CD14-positive monocyte (primary cell): ENCODE measurements around the gene WNT3. TPM values are rescaled to one million over a fixed set of nuclear protein-coding genes. Genes with fewer than 3 reads are reported as not detected.

Source experiments
- DNase-seq, 3 donors: peaks; one replicate each; pipeline ENCODE4 v3.0.0-alpha.2; 2011 to 2022
- H2AFZ ChIP-seq: 2 replicates; pipeline ENCODE4 v1.6.0; 2012; ENCODE audit warnings: mild to moderate bottlenecking, low read depth, low read length, inconsistent platforms; ENCODE audit not compliant: insufficient read depth, poor library complexity, severe bottlenecking
- H3K27ac ChIP-seq, 2 donors: 1 replicate in 1 of 2; 2 replicates in 1 of 2; pipeline ENCODE4 v1.5.1; 2012 to 2013; ENCODE audit warnings: low read length in 2 of 2, control low read depth in 1 of 2, inconsistent platforms in 1 of 2, low read depth in 1 of 2, mild to moderate bottlenecking in 1 of 2
- H3K27me3 ChIP-seq, 2 donors: one replicate each; pipeline versions ENCODE4 v1.6.0 to v1.6.1; 2011 to 2013; ENCODE audit warnings: low read length in 2 of 2; ENCODE audit not compliant: control insufficient read depth in 2 of 2, insufficient read depth in 2 of 2
- H3K36me3 ChIP-seq, 2 donors: replicated peaks in 1 of 2; 1 replicate in 1 of 2; 2 replicates in 1 of 2; pipeline versions ENCODE4 v1.5.1 to v1.6.1; 2012 to 2013; ENCODE audit warnings: low read length in 2 of 2, control low read depth in 1 of 2, inconsistent platforms in 1 of 2, mild to moderate bottlenecking in 1 of 2; ENCODE audit not compliant: insufficient read depth in 2 of 2, control insufficient read depth in 1 of 2
- H3K4me1 ChIP-seq, 2 donors: 1 replicate in 1 of 2; 2 replicates in 1 of 2; pipeline versions ENCODE4 v1.5.1 to v1.6.1; 2012 to 2013; ENCODE audit warnings: low read length in 2 of 2, control low read depth in 1 of 2, inconsistent platforms in 1 of 2, mild to moderate bottlenecking in 1 of 2, moderate library complexity in 1 of 2; ENCODE audit not compliant: insufficient read depth in 2 of 2, control insufficient read depth in 1 of 2
- H3K4me2 ChIP-seq: replicated peaks from 2 replicates; pipeline ENCODE3; 2012; ENCODE audit warnings: low read length, moderate library complexity, mild to moderate bottlenecking; ENCODE audit not compliant: poor library complexity, severe bottlenecking; ENCODE audit errors: extremely low read depth
- H3K4me3 ChIP-seq, 3 experiments: fragments of 200-600 bp in 1 of 3; sonication (generic) in 1 of 3; replicated peaks in 1 of 3; 1 replicate in 2 of 3; 2 replicates in 1 of 3; pipeline ENCODE4 v1.5.1; 2011 to 2013; ENCODE audit warnings: low read length in 3 of 3, mild to moderate bottlenecking in 3 of 3, control low read depth in 2 of 3, low read depth in 2 of 3, inconsistent platforms in 1 of 3, moderate library complexity in 1 of 3
- H3K79me2 ChIP-seq: 2 replicates; pipeline ENCODE4 v1.6.0; 2012; ENCODE audit warnings: mild to moderate bottlenecking, control low read depth, inconsistent platforms, low read length, moderate library complexity; ENCODE audit not compliant: insufficient read depth
- H3K9ac ChIP-seq: 2 replicates; pipeline ENCODE4 v1.6.0; 2017; ENCODE audit warnings: low read length, mild to moderate bottlenecking; ENCODE audit not compliant: insufficient read depth, poor library complexity, severe bottlenecking
- H3K9me3 ChIP-seq, 2 donors: replicated peaks in 1 of 2; 1 replicate in 1 of 2; 2 replicates in 1 of 2; pipeline versions ENCODE4 v1.5.1 to v1.6.1; 2012 to 2013; ENCODE audit warnings: low read length in 2 of 2, control low read depth in 1 of 2; ENCODE audit not compliant: control insufficient read depth in 1 of 2, insufficient read depth in 1 of 2
- H4K20me1 ChIP-seq: 2 replicates; pipeline ENCODE4 v1.6.0; 2012; ENCODE audit warnings: mild to moderate bottlenecking, low read length, control low read depth, moderate library complexity; ENCODE audit not compliant: insufficient read depth
- H3K27ac Mint-ChIP-seq, 7 donors: one replicate each; pipeline ENCODE4 v1.8.0; 2020; ENCODE audit warnings: mild to moderate bottlenecking in 7 of 7, mixed read lengths in 7 of 7, moderate library complexity in 6 of 7, inconsistent platforms in 2 of 7
- H3K27me3 Mint-ChIP-seq, 3 donors: one replicate each; pipeline ENCODE4 v1.8.0; 2021 to 2022; ENCODE audit warnings: low read depth in 3 of 3, mild to moderate bottlenecking in 3 of 3, mixed read lengths in 3 of 3, moderate library complexity in 3 of 3, inconsistent platforms in 1 of 3
- H3K36me3 Mint-ChIP-seq, 2 donors: one replicate each; pipeline ENCODE4 v1.8.0; 2020; ENCODE audit warnings: mixed read lengths in 2 of 2, inconsistent platforms in 1 of 2, mild to moderate bottlenecking in 1 of 2
- H3K4me1 Mint-ChIP-seq: one replicate; pipeline ENCODE4 v1.8.0; 2020; ENCODE audit warnings: mild to moderate bottlenecking, mixed read lengths
- H3K4me3 Mint-ChIP-seq, 2 donors: one replicate each; pipeline ENCODE4 v1.8.0; 2020; ENCODE audit warnings: mild to moderate bottlenecking in 2 of 2, mixed read lengths in 2 of 2, moderate library complexity in 1 of 2
- H3K9me3 Mint-ChIP-seq, 7 donors: one replicate each; pipeline ENCODE4 v1.8.0; 2020 to 2022; ENCODE audit warnings: mixed read lengths in 7 of 7, mild to moderate bottlenecking in 6 of 7, moderate library complexity in 6 of 7, inconsistent platforms in 2 of 7
- WGBS: methylation state at CpG from one replicate; pipeline ENCODE4 v1.1.5; 2013; ENCODE audit warnings: missing lambda C conversion rate; ENCODE audit not compliant: insufficient coverage; 5-methylcytosine and 5-hydroxymethylcytosine counted together
- intact Hi-C, 2 donors: fragments of 100-400 bp; cut with micrococcal nuclease; formaldehyde crosslinking; loops; one replicate each; pipeline versions ENCODE4 v1.15.0 to v1.15.1; 2023
- polyA plus RNA-seq, 3 donors: library from polyadenylated mRNA; depleted of rRNA in 1 of 3; unstranded in 2 of 3; stranded (reverse) in 1 of 3; fragments of 300-500 nt in 2 of 3; fragments of >200 nt in 1 of 3; fragmentation: Illumina TruSeq in 2 of 3; gene quantifications; 1 replicate in 2 of 3; 2 replicates in 1 of 3; pipeline ENCODE4 v1.2.3, GENCODE V29; 2012 to 2021
- TF ChIP-seq, protein P1 (sequence below): fragments of 200-600 bp; IDR thresholded peaks from one replicate; pipeline ENCODE4 v1.8.0; 2022; ENCODE audit warnings: antibody characterized with exemption, mild to moderate bottlenecking

WNT3 gene
- polyA plus RNA-seq, 3 donors, result 0.01 TPM; not detected in 2

DNA sequence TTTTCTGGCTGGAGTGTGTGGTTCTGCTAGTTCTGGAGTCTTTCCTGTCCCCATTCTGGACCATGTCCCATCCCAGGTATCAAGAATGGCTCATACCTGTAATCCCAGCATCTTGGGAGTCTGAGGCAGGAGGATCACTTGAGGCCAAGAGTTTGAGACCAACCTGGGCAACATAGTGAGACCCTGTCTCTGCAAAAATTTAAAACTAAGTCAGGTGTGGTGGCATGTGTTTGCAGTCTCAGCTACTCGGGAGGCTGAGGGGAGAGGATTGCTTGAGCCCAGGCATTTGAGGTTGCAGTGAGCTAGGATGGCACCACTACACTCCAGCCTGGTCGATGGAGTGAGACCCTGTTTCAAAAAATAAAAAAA, 15.3 kb upstream of the WNT3 start:
- Histone ChIP-seq H3K79me2 (no peaks in the 10 kb centered on the region), H3K9me3 (no peaks in the 10 kb centered on the region), H3K4me1 (no peaks in the 10 kb centered on the region), H3K36me3 (no peaks in the 10 kb centered on the region), H2AFZ (no peak overlapping the region), H4K20me1 (no peaks in the 10 kb centered on the region), H3K9ac (no peak overlapping the region), H3K4me2 (no peak overlapping the region), H3K27ac (no peak overlapping the region), H3K4me3 (no peak overlapping the region), H3K27me3 (no peaks in the 10 kb centered on the region)
- Mint-ChIP-seq H3K9me3 (no peaks in the 10 kb centered on the region), H3K27me3 (peaks cover 9 to 23% (median 20%) of the 10 kb centered on the region in 3 donors), H3K27ac (peak overlapping the region in 1 of 7 donors; percentile 64), H3K4me3 (no peak overlapping the region), H3K36me3 (no peaks in the 10 kb centered on the region), H3K4me1 (peaks cover 3% of the 10 kb centered on the region)
- no peak for DNase-seq
- TF ChIP-seq, protein P1, sequence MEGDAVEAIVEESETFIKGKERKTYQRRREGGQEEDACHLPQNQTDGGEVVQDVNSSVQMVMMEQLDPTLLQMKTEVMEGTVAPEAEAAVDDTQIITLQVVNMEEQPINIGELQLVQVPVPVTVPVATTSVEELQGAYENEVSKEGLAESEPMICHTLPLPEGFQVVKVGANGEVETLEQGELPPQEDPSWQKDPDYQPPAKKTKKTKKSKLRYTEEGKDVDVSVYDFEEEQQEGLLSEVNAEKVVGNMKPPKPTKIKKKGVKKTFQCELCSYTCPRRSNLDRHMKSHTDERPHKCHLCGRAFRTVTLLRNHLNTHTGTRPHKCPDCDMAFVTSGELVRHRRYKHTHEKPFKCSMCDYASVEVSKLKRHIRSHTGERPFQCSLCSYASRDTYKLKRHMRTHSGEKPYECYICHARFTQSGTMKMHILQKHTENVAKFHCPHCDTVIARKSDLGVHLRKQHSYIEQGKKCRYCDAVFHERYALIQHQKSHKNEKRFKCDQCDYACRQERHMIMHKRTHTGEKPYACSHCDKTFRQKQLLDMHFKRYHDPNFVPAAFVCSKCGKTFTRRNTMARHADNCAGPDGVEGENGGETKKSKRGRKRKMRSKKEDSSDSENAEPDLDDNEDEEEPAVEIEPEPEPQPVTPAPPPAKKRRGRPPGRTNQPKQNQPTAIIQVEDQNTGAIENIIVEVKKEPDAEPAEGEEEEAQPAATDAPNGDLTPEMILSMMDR, result no peak
- 86% methylated on average over 2 of the region's 2 CpGs for WGBS
- intact Hi-C loops, result no loop called here

DNA sequence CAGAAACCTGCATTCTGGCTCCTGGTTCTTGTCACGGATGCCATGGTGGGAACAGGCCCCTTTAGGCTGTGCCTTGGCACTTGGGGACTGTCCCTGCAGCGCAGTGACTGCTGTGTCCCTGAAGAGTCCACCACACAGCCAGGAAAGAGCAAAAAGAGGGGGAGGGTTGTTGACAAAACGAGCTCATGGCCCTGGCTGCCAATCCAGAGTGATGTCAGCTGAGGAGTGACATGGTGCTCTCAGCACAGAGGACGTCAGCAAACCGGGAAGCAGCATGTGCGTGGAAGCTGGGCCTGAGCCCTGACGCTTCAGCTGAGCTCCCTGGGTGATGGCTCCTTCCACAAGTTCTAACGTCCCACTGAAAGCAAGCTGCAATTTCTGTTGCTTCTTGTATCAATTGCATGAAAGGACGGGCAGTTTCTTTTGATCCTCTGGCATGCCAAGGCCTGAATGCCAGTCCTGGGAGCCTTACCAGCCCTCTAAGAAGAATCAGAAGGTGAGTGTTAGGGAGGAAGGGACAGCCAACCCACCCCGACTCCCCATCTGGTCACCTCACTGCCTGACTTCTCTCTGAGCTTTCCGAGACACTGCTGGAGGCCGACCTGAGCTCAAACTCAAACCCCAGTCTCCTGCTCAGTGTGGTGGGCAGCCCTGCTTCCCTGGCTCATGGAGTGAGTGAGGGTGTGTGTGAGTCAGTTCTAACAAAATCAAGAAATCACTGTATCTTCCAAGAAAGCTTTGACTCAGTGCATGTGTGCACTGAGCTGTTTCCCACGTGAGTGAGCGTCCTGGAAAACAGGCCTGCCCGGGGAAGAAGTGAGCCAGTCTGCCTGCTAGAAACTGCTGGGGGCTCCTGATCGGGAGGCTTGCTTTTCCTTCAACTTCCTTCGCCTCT, 14.7 kb upstream of the WNT3 start:
- Histone ChIP-seq H3K79me2 (no peaks in the 10 kb centered on the region), H3K4me1 (no peaks in the 10 kb centered on the region), H4K20me1 (no peaks in the 10 kb centered on the region), H3K9me3 (no peaks in the 10 kb centered on the region), H2AFZ (no peak overlapping the region), H3K4me3 (no peak overlapping the region), H3K9ac (no peak overlapping the region), H3K27ac (no peak overlapping the region), H3K36me3 (no peaks in the 10 kb centered on the region), H3K4me2 (no peak overlapping the region), H3K27me3 (no peaks in the 10 kb centered on the region)
- no peak for DNase-seq
- Mint-ChIP-seq H3K36me3 (no peaks in the 10 kb centered on the region), H3K4me3 (no peak overlapping the region), H3K27ac (peak overlapping the region in 2 of 7 donors; percentile 3 to 64), H3K9me3 (no peaks in the 10 kb centered on the region), H3K4me1 (peaks cover 3% of the 10 kb centered on the region), H3K27me3 (peaks cover 8 to 26% (median 20%) of the 10 kb centered on the region in 3 donors)
- WGBS, result 86% methylated on average over 11 of the region's 17 CpGs
- intact Hi-C loops, result no loop called here
- TF ChIP-seq, protein P1, result no peak
